Mesenchymal stem cell (in vitro differentiated cells and primary cell): ENCODE results near the gene ECI1.

ENCODE experiments used
- DNase-seq: peaks from one replicate; pipeline ENCODE4 v3.0.0-alpha.2; 2013
- H2AFZ ChIP-seq: one replicate; pipeline ENCODE4 v1.6.1; 2013; ENCODE audit warnings: low read depth, mild to moderate bottlenecking, control low read depth, inconsistent platforms, low read length, moderate library complexity
- H2AK5ac ChIP-seq: 2 replicates; pipeline ENCODE4 v1.6.1; 2013; ENCODE audit warnings: low read length, moderate library complexity, mild to moderate bottlenecking, inconsistent platforms; ENCODE audit not compliant: severe bottlenecking
- H2BK120ac ChIP-seq: one replicate; pipeline ENCODE4 v1.6.1; 2013; ENCODE audit warnings: low read depth, mild to moderate bottlenecking, inconsistent platforms, low read length, moderate library complexity
- H2BK12ac ChIP-seq, 2 experiments: one replicate each; pipeline ENCODE4 v1.6.1; 2013; ENCODE audit warnings: inconsistent platforms in 2 of 2, low read length in 2 of 2, mild to moderate bottlenecking in 2 of 2, moderate library complexity in 2 of 2, control low read depth in 1 of 2
- H2BK15ac ChIP-seq: one replicate; pipeline ENCODE4 v1.6.1; 2013; ENCODE audit warnings: mild to moderate bottlenecking, low read depth, inconsistent platforms; ENCODE audit not compliant: poor library complexity, severe bottlenecking
- H2BK5ac ChIP-seq: 2 replicates; pipeline ENCODE4 v1.6.1; 2013; ENCODE audit warnings: low read depth, mild to moderate bottlenecking, low read length, control low read depth, inconsistent platforms; ENCODE audit not compliant: poor library complexity, severe bottlenecking
- H3K14ac ChIP-seq, 2 experiments: one replicate each; pipeline ENCODE4 v1.6.1; 2013; ENCODE audit warnings: inconsistent platforms in 2 of 2, low read length in 2 of 2, control low read depth in 1 of 2, mild to moderate bottlenecking in 1 of 2, moderate library complexity in 1 of 2
- H3K18ac ChIP-seq, 2 experiments: one replicate each; pipeline ENCODE4 v1.6.1; 2013; ENCODE audit warnings: inconsistent platforms in 2 of 2, low read length in 2 of 2, control low read depth in 1 of 2, low read depth in 1 of 2, mild to moderate bottlenecking in 1 of 2
- H3K23ac ChIP-seq, 2 experiments: one replicate each; pipeline ENCODE4 v1.6.1; 2013; ENCODE audit warnings: inconsistent platforms in 2 of 2, low read length in 2 of 2, mild to moderate bottlenecking in 2 of 2, moderate library complexity in 2 of 2, control low read depth in 1 of 2
- H3K27ac ChIP-seq: 2 replicates; pipeline ENCODE4 v1.5.1; 2013; ENCODE audit warnings: mild to moderate bottlenecking, moderate library complexity, low read length, control low read depth, inconsistent platforms; ENCODE audit not compliant: poor library complexity, severe bottlenecking
- H3K27me3 ChIP-seq, 2 experiments: 2 replicates each; pipeline versions ENCODE4 v1.6.1 to v1.7.0; 2013; ENCODE audit warnings: low read length in 2 of 2, mild to moderate bottlenecking in 2 of 2, moderate library complexity in 2 of 2, control low read depth in 1 of 2, inconsistent platforms in 1 of 2; ENCODE audit not compliant: control insufficient read depth in 1 of 2, insufficient read depth in 1 of 2
- H3K36me3 ChIP-seq, 2 experiments: 2 replicates each; pipeline versions ENCODE4 v1.6.1 to v1.7.0; 2013; ENCODE audit warnings: low read length in 2 of 2, control low read depth in 1 of 2, inconsistent platforms in 1 of 2, low read depth in 1 of 2, mild to moderate bottlenecking in 1 of 2; ENCODE audit not compliant: insufficient read depth in 2 of 2, control insufficient read depth in 1 of 2
- H3K4ac ChIP-seq, 2 experiments: one replicate each; pipeline ENCODE4 v1.6.1; 2013; ENCODE audit warnings: inconsistent platforms in 2 of 2, low read length in 2 of 2, mild to moderate bottlenecking in 2 of 2, moderate library complexity in 2 of 2, control low read depth in 1 of 2, low read depth in 1 of 2
- H3K4me1 ChIP-seq: 2 replicates; pipeline ENCODE4 v1.6.1; 2013; ENCODE audit warnings: low read depth, low read length, control low read depth; ENCODE audit not compliant: control insufficient read depth, insufficient read depth
- H3K4me2 ChIP-seq: 2 replicates; pipeline ENCODE4 v1.6.1; 2013; ENCODE audit warnings: low read length, mild to moderate bottlenecking, inconsistent platforms; ENCODE audit not compliant: poor library complexity, severe bottlenecking
- H3K4me3 ChIP-seq, 2 experiments: 2 replicates each; pipeline versions ENCODE4 v1.5.1 to v1.7.0; 2013; ENCODE audit warnings: low read length in 2 of 2, mild to moderate bottlenecking in 2 of 2, control low read depth in 1 of 2, low read depth in 1 of 2; ENCODE audit not compliant: insufficient read depth in 1 of 2
- H3K79me1 ChIP-seq: replicated peaks from 2 replicates; pipeline ENCODE4 v1.6.1; 2013; ENCODE audit warnings: mild to moderate bottlenecking, control low read depth, low read length, inconsistent platforms; ENCODE audit not compliant: poor library complexity, severe bottlenecking
- H3K9ac ChIP-seq: 2 replicates; pipeline ENCODE4 v1.7.0; 2013; ENCODE audit warnings: mild to moderate bottlenecking, low read length, moderate library complexity
- H3K9me3 ChIP-seq: 2 replicates; pipeline ENCODE4 v1.7.0; 2013; ENCODE audit warnings: mild to moderate bottlenecking, low read length; ENCODE audit not compliant: control insufficient read depth
- H4K8ac ChIP-seq: one replicate; pipeline ENCODE4 v1.6.1; 2013; ENCODE audit warnings: inconsistent platforms, mild to moderate bottlenecking, low read length, moderate library complexity
- H4K91ac ChIP-seq: one replicate; pipeline ENCODE4 v1.6.1; 2013; ENCODE audit warnings: mild to moderate bottlenecking, low read length, inconsistent platforms
- WGBS: methylation state at CpG from one replicate; pipeline ENCODE4 v1.1.7; 2013; ENCODE audit warnings: mixed read lengths; 5-methylcytosine and 5-hydroxymethylcytosine counted together

ECI1 gene

GRCh38 chr16:2216330-2216729 lies 35.1 kb downstream of the ECI1 start:
- H3K9me3 ChIP-seq = no peaks in the 10 kb centered on the region
- H2BK12ac ChIP-seq = peak overlapping the region in 1 of 2 experiments; percentile 64
- H2BK5ac ChIP-seq = no peak overlapping the region
- no peak overlapping the region for H2AFZ ChIP-seq
- H3K18ac ChIP-seq = no peak overlapping the region
- no peak overlapping the region for H4K91ac ChIP-seq
- H2BK120ac ChIP-seq = no peak overlapping the region
- H4K8ac ChIP-seq = peak overlapping the region; percentile 64
- peaks cover 5 to 15% of the 10 kb centered on the region in 2 experiments for H3K36me3 ChIP-seq
- H2AK5ac ChIP-seq = no peak overlapping the region
- H3K14ac ChIP-seq = no peak overlapping the region
- H3K79me1 ChIP-seq = peaks cover 11% of the 10 kb centered on the region
- H3K27me3 ChIP-seq = no peaks in the 10 kb centered on the region
- no peak overlapping the region for H3K4me2 ChIP-seq
- 94% methylated on average over 2 of the region's 4 CpGs for WGBS
- H3K4me1 ChIP-seq = peaks cover 24% of the 10 kb centered on the region
- DNase-seq = no peak
- no peak overlapping the region for H3K9ac ChIP-seq
- no peak overlapping the region for H2BK15ac ChIP-seq
- no peak overlapping the region for H3K4ac ChIP-seq
- no peak overlapping the region for H3K4me3 ChIP-seq
- no peak overlapping the region for H3K27ac ChIP-seq
- H3K23ac ChIP-seq = no peak overlapping the region

GRCh38 chr16:2214719-2214968 lies 36.7 kb downstream of the ECI1 start, which contains the start of gene PGP:
Gene PGP, minus strand, starts transcription at chr16:2214840. Its CDS starts 63 bp downstream, at chr16:2214777.
- Histone ChIP-seq H3K27ac (peak within 1 kb of the TSS; percentile 76), H3K9ac (peak within 1 kb of the TSS; percentile 99), H3K4me2 (peak within 1 kb of the TSS; percentile 95), H2BK12ac (peak within 1 kb of the TSS in 1 of 2 experiments; percentile 83), H3K14ac (peak within 1 kb of the TSS in 1 of 2 experiments; percentile 94), H3K36me3 (peaks cover 6 to 29% of the 10 kb centered on the region in 2 experiments), H3K79me1 (peaks cover 13% of the 10 kb centered on the region), H2AK5ac (no peak within 1 kb of the TSS), H2BK5ac (no peak within 1 kb of the TSS), H3K4me1 (peaks cover 34% of the 10 kb centered on the region), H3K18ac (peak within 1 kb of the TSS; percentile 73 to 99), H2BK120ac (peak within 1 kb of the TSS; percentile 54), H3K9me3 (no peaks in the 10 kb centered on the region), H2AFZ (peak within 1 kb of the TSS; percentile 39), H3K23ac (peak within 1 kb of the TSS in 1 of 2 experiments; percentile 91), H3K27me3 (no peaks in the 10 kb centered on the region), H4K91ac (peak within 1 kb of the TSS; percentile 79), H2BK15ac (peak within 1 kb of the TSS; percentile 75), H3K4ac (peak within 1 kb of the TSS; percentile 85 to 96), H4K8ac (peak within 1 kb of the TSS; percentile 45), H3K4me3 (peak within 1 kb of the TSS; percentile 91 to 94)
- WGBS = 0% methylated on average over 17 of the region's 48 CpGs
- no peak for DNase-seq

- peak overlapping the region; percentile 14 for H4K8ac ChIP-seq
- no peak for DNase-seq
Observed at GRCh38 chr16:2213817-2214718, 37.3 kb downstream of the ECI1 start.

More at GRCh38 chr16:2213817-2214718, 37.3 kb downstream of the ECI1 start:
- Histone ChIP-seq H2AFZ (peak overlapping the region; percentile 39), H3K9ac (peak overlapping the region; percentile 86), H3K36me3 (peaks cover 11 to 34% of the 10 kb centered on the region in 2 experiments), H3K18ac (peak overlapping the region; percentile 73 to 95), H3K4me3 (peak overlapping the region; percentile 81 to 91), H3K9me3 (no peaks in the 10 kb centered on the region), H2BK120ac (peak overlapping the region; percentile 54), H3K4ac (peak overlapping the region; percentile 50 to 85), H3K23ac (peak overlapping the region in 1 of 2 experiments; percentile 91), H2BK15ac (peak overlapping the region; percentile 75), H3K27ac (no peak overlapping the region), H3K27me3 (no peaks in the 10 kb centered on the region), H3K79me1 (peaks cover 17% of the 10 kb centered on the region), H3K4me1 (peaks cover 34% of the 10 kb centered on the region), H3K4me2 (peak overlapping the region; percentile 95), H2AK5ac (no peak overlapping the region), H2BK12ac (peak overlapping the region in 1 of 2 experiments; percentile 80), H4K91ac (peak overlapping the region; percentile 79), H2BK5ac (no peak overlapping the region), H3K14ac (peak overlapping the region in 1 of 2 experiments; percentile 94)
- whole genome bisulfite sequencing = 1% methylated on average over 71 of the region's 98 CpGs
